ENCODE data around the gene CCM2.
A peak's percentile ranks its signal among the peaks of the same experiment; 100 is the strongest.
"Not testable (repeated sequence)": the region's sequence is repeated elsewhere in the genome, so short reads cannot be mapped to it uniquely, and the experiment has no call there.

Gene CCM2

DNA sequence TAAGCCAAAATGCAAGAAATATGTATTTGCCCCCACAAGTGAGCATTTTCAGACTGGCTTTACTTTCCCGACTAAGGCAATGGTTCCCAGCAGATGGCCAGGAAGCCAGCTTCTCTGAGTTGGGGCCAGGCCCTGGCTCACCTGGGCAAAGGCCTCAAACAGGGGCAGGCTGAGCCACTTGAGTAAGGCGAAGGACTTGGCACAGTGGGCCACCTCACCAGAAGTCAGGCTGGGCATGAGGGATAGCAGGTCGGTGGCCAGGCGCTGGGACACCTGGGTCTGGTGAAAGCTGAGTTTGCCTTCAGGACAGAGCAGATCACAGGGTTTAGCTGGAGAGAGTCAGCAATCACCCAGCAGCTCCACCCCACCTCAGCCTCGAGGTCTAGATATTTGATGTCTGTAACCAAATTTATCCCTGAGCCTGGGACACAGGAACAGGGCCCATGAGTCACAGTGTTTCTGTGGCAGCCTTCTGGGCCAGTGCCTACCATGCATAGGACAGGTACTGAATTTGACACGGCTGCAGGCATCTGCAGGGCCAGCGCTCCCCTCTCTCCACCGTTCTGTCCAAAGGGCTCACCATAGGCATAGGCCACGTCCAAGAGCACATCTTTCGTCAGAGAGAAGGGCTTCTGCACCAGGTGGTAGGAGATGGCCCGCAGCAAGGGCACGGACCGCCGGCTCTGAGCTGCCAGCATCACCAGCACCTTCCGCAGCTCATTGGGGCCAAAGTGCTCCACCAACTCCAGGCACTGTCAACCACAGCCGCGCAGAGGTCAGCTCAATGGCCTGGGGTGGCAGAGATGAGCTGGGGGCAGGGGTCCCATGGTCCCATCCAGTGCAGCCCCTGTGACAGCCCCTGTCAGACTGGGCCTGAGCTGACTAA is 104.2 kb downstream of the CCM2 start:
- DNase-seq (ENCODE audit: low spot score) = no peak

- DNase-seq (ENCODE audit: low spot score) = no peak
These were observed 105.0 kb downstream of the CCM2 start for GRCh38 chr7:45104844-45105587.

DNA sequence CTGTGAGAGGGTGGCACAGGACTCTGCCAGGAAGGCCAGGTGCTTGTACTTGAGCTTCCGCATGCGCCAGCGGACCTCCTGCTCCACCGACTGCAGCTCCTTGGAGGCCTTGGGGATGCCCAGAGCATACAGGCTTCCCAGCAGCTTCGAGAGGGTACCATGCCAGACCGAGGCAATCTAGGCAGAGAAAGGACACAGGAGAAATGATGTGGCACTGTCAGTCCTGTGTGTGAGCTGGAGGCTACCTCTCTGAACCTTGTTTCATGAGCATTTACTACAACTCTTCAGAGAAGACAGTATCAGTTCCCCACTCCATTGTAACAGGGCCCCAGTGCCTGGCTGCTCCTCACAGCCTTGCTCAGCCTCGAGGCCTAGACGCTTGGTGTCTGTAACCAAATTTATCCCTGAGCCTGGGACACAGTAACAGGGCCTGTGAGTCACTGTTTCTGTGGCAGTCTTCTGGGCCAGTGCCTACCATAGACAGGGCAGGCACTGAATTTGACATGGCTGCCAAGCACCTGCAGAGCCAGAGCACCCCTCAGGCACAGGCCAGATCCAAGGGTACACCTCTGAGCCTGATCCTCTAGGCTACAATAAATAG is 105.7 kb downstream of the CCM2 start:
- no peak for DNase-seq (ENCODE audit: low spot score)

DNA sequence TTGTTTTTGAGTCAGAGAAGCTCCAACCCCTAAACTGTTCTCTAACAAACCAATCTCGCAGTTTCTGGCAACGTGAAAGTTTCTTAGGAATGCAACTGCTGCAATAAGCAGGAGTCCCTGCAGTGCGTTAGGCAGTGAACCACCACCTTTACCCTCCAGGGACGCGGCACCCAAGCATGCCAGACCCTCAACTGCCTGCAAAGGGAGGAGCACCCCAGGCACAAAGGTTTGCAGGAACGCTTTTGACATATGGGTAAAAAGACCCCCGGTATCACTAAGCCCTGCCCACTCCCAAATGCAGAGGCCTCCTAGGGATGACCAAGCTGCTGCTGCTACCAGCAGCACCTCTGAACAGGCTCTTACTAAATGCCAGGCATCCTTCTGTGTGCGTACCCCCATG is 106.8 kb downstream of the CCM2 start:
- DNase-seq (ENCODE audit: low spot score) = no peak

- DNase-seq (ENCODE audit: low spot score) = no peak
These were observed 107.4 kb downstream of the CCM2 start for GRCh38 chr7:45107356-45107755.

GRCh38 chr7:45108863-45109262 is 108.9 kb downstream of the CCM2 start:
- DNase-seq (ENCODE audit: low spot score) = no peak

DNA sequence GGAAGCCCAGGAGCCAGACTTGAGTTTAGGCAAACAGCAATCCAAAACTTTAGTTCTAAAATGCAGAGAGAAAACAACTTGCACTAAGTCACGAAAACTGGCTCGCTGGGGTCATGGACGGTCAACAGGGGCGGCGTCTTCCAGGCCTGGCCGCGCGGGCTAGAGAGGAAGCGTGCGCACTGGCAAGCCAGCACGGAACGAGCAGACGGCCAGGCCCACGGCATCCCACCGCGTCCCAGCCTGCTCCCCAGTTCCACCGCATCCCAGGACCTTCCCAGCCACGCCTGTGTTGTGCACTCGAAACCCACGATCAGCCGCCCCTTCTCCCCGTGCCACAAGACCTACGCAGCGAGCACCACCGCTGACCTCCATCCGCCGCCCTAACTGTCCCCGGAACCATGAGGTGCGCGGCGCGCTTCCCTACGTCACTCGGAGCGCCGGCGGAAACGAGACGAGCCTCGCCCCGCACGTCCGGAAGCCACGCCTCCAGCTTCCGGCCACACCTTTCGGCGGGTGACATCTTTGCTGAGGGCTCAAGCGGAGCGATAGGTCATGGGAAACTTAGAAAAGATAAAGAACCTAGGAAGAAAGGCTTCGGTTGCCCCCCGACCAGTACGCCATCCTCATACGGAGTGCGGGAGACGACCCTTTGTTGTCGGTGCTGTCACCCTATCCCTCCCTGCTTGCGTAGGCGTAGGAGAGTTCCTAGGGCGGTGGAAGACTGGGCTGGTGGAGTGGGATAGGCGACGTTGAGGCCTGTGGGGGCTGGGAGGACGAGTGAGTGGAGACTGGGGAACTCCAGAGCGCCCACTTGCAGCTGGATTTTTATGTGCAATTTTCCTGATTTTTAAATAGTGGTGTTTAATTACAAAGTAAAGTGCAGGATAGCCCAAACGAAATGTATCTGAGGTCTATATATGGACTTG is 111.6 kb downstream of the CCM2 start, which contains the start of gene TBRG4:
Gene TBRG4, minus strand, starts transcription at position 400 of the 926 bp plus-strand sequence. CDS start 2,460 bp downstream, outside the sequence.
- peak; percentile 97 for DNase-seq (ENCODE audit: low spot score)

GRCh38 chr7:45112648-45113047 is 112.6 kb downstream of the CCM2 start:
- DNase-seq (ENCODE audit: low spot score) = no peak

DNA sequence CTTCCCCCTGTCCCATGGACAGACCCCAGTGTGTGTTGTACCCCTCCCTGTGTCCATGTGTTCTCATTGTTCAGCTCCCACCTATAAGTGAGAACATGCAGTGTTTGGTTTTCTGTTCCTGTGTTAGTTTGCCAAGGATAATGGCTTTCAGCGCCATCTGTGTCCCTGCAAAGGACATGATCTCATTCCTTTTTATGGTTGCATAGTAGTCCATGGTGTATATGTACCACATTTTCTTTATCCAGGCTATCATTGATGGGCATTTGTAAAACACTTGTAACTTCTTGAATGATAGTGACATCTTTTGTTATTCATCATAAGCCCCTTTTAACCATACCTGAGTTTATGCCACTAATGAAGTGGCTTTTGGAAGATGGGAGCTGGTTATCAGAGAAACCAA is 114.3 kb downstream of the CCM2 start:
- not testable (repeated sequence) for DNase-seq (ENCODE audit: low spot score)

DNA sequence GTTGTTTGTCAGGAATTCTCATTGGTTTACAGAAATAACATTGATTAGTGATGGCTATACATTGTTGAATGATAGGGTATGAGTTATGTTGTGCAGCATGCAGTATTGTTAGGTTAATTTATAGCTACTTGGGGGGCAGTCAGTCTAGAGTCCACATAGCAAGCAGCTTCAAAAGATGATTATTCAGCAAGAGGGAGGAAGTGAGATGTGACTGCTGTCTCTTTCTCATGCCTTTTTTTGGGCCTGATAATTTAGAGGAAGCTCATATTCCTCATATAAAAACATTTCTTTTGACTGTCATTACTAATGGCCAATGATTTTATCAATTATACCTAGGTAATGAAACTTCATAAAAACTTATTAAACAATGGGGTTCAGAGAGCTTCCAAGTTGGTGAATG is 114.9 kb downstream of the CCM2 start:
- DNase-seq (ENCODE audit: low spot score) = no peak

GRCh38 chr7:45116048-45116447 is 116.0 kb downstream of the CCM2 start:
- DNase-seq (ENCODE audit: low spot score) = no peak

DNA sequence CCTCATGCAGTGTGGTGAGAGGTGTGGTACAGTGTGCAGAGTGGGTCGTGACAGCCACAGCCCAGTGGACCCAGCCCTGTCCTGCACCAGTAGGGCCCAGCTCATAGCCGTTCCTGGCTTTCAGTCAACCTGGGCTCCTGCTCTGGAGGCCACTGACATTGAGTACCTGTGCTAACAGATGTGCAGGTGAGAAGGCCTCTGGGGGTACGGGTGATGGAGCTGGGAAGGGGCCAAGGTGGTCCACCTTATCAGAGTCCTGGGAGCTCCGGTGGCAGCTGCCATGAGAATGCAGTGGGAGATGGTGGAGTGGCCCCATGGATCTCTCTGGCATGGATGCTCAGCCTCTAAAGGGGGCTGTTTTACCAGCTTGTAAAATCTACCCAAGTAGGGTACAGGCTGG is 117.6 kb downstream of the CCM2 start:
- DNase-seq (ENCODE audit: low spot score) = no peak

DNA sequence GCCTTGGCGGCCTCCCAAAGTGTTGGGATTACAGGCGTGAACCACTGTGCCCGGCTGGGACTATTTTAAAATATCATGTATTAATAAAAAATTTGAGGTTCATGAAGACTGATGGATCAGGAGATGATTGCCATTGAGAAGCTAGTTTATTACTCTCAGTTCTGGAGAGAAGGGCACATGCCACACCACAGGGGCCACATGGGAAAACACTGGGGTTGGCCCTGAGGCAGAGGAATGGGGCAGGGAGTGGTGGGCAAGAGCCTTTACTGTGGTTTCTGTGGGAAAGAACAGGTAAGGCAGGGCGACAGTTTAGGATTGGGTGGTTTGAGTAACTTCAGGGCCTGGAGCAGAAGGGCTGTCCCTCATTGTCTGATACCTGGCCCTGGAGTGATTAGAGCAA is 118.3 kb downstream of the CCM2 start:
- DNase-seq (ENCODE audit: low spot score) = no peak

- DNase-seq (ENCODE audit: low spot score) = no peak
These were observed 118.9 kb downstream of the CCM2 start for GRCh38 chr7:45118889-45119331.

DNA sequence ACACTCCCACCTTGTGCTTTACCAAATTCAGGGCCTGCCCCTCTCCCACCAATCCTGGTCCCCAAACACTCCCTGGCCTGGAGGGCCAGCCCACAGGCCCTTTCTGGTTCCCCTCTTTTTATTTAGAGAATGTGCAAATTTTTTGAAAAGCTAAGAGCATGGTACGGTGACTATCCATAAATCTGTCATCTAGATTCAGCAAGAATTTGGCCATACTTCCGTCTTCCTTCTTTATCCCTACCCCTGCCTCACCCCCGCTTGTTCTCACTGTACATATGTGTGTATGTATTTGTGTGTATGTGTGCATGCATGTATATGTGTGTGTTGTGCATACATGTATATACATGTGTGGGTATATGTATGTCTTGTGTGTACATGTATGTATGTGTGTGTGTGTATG is 119.5 kb downstream of the CCM2 start:
- no peak for DNase-seq (ENCODE audit: low spot score)

- no peak for DNase-seq (ENCODE audit: low spot score)
These were observed 123.2 kb downstream of the CCM2 start for GRCh38 chr7:45122975-45123860.

DNA sequence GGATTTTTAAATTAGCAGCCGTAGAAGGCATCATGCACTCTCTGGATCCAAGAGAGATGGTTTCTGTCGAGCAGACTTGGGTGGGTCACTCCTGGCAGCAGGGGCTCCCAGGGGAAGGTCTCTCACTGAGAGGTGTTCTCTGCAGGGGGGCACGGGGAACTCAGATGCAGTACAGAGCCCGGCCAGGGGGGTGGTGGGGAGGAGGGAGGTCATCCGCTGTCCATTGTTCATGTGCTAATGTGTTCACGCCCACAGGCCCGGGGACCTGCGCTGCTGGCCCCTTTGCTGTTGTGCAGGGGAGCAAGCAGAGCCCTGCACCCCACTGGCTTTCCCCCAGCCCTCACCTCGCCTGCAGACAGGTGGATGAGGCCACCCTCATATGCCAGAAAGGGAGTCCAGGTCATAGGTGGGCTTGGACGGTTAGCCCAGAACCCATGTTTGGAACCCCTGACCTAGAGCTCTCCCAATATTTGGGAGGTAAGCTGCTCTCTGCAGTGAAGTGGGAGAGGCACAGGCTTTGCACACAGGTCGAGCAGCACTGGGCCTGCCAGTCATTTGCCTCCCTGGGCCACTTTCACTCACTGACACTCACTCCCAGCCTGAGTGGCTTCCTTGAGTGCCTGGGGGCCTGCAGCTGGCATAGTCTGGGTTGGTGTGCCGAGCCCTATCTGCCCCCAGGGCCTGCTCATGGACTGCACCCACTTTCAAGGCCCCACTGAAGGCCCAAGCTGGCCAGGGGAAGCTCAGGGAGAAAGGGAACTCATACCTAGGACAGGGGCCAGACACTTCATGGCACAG is 124.1 kb downstream of the CCM2 start:
- DNase-seq (ENCODE audit: low spot score) = no peak

GRCh38 chr7:45125193-45125904 is 125.3 kb downstream of the CCM2 start:
- DNase-seq (ENCODE audit: low spot score) = no peak
